Stimulated activated CD8-positive, alpha-beta memory T cell treated with anti-CD3 and anti-CD28 coated beads, Interleukin-7, amount 100 ng/mL, for 4 hours (primary cell): ENCODE results near the gene MEIOSIN.
"Not testable (repeated sequence)": the region's sequence is repeated elsewhere in the genome, so short reads cannot be mapped to it uniquely, and the experiment has no call there.

Experiments
- DNase-seq, 2 donors: peaks; one replicate each; pipeline ENCODE4 v3.0.0-alpha.2; 2020; ENCODE audit warnings: low read depth in 2 of 2

The MEIOSIN gene

DNA sequence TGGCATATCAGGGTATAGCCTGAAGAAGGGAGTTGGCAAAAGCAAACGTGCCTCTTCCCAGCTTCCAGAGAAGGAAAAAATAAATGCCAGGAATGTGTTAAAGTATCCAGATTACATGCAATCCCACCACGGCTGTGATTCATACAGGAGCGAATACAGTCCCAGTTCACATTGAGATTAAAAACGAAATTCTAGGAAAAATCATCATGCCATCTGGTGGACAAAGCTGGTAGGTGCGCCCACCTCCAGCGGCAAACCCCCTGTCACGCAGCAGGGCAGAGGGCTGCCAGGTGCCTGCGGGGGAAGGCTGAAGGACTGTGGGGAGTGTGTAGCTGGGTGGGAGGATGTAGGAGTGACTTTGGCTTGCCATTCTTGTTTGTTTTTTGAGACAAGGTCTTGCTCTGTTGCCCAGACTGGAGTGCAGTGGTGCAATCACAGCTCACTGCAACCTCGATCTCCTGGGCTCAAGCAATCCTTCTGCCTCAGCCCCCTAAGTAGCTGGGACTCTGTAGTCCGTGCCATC, 65.8 kb downstream of the MEIOSIN start:
- DNase-seq, result peak; percentile 34 to 35

DNA sequence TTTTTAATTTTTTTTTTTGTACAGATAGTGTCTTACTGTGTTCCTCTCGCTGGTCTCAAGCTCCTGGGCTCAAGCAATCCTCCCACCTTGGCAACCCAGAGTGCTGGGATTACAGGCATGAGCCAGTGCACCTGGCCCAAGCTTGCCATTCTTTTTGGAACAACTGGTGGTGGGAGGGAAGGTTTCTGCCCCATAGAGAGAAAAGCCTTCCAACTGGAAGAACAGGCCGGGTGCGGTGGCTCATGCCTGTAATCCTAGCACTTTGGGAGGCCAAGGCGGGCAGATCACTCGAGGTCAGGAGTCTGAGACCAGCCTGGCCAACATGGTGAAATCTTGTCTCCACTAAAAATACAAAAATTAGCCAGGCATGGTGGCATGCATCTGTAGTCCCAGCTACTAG, 66.3 kb downstream of the MEIOSIN start:
- not testable (repeated sequence) for DNase-seq

DNA sequence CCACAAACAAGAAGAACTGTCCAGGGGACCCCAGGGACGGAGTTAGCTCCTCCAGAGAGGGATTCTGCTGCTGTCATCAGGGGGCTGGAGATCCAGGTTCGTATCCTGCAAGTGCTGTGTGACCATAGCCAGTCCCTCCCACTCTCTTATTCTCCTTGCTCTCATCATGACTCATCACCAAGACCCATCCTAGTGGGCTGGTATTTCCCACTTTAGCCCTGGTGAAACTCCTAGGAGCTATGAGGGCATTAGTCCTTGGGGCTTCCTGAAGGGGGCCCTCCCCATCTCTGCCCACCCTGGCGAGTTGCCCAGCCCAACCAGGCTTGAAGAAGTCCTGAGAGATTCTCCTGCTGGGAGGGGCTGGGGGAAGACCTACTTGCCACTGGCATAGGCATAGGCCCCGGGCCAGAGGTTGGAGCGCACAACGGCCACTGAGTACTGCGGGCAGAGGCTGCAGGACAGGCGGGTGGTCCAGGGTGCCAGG, 66.9 kb downstream of the MEIOSIN start:
- no peak for DNase-seq

- no peak for DNase-seq
Observed at GRCh38 chr19:45801603-45802175, 68.5 kb downstream of the MEIOSIN start.

DNA sequence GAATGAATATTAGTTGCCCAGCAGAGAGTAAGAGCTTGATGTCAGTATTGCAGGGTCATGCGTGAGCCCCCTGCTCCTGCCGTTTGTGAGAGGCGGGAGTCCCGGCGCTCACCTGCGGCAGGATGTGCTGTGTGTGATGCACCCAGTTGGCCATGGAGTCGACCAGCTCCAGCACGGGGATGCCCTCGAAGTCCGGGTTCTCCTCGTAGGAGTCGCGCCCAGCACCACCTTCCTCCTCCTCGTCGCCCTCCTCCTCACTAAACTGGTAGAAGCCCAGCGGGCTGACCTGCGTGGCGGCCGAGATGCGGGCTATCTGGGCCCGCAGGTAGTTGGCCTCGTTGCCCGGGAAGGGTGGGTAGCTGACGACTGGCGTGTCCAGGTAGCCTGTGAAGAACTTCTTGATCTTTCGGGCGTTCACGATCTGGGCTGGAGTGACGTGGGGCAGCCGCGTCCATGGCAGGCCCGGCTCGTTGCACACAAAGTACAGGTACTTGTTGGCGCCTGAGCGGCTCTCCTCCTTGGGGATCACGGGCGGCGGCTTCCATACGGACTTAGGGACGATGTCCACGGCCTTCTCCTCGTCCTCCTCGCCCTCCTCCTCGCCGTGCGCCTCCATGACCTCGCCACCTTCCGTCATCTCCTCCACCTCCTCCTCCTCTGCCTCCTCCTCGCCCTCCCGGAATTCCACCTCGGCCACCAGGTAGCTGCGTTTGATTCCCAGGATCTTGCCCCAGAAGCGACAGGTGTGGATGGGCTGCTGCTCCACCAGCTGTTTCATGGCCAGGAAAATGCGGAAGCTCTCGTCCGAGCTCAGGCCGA, 71.1 kb downstream of the MEIOSIN start:
- DNase-seq, result no peak

DNA sequence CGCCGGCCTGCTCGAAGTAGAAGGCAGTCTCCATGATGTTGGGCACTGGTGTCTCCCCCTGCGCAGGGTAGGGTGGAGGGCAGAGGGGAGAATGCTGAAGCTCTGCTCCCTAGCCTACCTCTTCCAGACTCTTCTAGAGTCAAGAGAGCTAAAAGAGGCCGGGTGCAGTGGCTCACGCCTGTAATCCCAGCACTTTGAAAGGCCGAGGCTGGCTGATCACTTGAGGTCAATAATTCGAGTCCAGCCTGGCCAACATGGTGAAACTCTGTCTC, 71.7 kb downstream of the MEIOSIN start:
- DNase-seq, result no peak

GRCh38 chr19:45805719-45806118, 72.5 kb downstream of the MEIOSIN start:
- DNase-seq, result no peak

GRCh38 chr19:45809643-45810159, 76.5 kb downstream of the MEIOSIN start:
- DNase-seq, result no peak

- no peak for DNase-seq
Observed at GRCh38 chr19:45812297-45812696, 79.1 kb downstream of the MEIOSIN start.
